Measurements from ENCODE around the gene SCRN2. TPM values are rescaled to one million over a fixed set of nuclear protein-coding genes. Genes with fewer than 3 reads are reported as not detected.

SCRN2 gene
- total and polyA plus RNA-seq, 7 experiments from 2014 or later, result 27.5 to 55.9 (median 38.3) TPM

- Histone ChIP-seq H3K4me1 (ENCODE audit: control insufficient read depth in 2 of 2, insufficient read depth in 2 of 2, low read length in 2 of 2) (peaks cover 19 to 41% of the 10 kb centered on the region in 2 donors), H3K27ac (ENCODE audit: low read depth, low read length) (no peak overlapping the region), H3K9me3 (ENCODE audit: control insufficient read depth in 2 of 3, low read length in 3 of 3) (no peaks in the 10 kb centered on the region), H3K4me3 (ENCODE audit: low read length) (no peak overlapping the region), H3K27me3 (ENCODE audit: control insufficient read depth in 2 of 2, insufficient read depth in 2 of 2, low read length in 2 of 2) (no peaks in the 10 kb centered on the region), H3K36me3 (ENCODE audit: control insufficient read depth in 2 of 3, insufficient read depth in 3 of 3, low read length in 3 of 3) (peaks cover 0 to 24% (median 0%) of the 10 kb centered on the region in 3 experiments)
- Mint-ChIP-seq H3K9me3 (peaks cover 0 to 2% (median 0%) of the 10 kb centered on the region in 11 donors), H3K27ac (no peak overlapping the region), H3K4me3 (peak overlapping the region in 1 of 10 donors; percentile 18), H3K27me3 (peaks cover 0 to 5% (median 0%) of the 10 kb centered on the region in 5 donors), H3K36me3 (peaks cover 0 to 12% (median 2%) of the 10 kb centered on the region in 5 donors), H3K4me1 (peaks cover 25 to 73% (median 60%) of the 10 kb centered on the region in 7 donors)
- CTCF ChIA-PET, result interaction anchor here (11.5 kb wide), 1 partner anchor 50 kb away, joined by 290 read pairs; the partner anchor contains the start of gene SP2
- POLR2A ChIA-PET, result interaction anchor here (5.0 kb wide), 1 partner anchor 57 kb away, joined by 41 read pairs; the partner anchor contains the start of gene SP2
- DNase-seq, result no peak
- intact Hi-C loops (cut with micrococcal nuclease), result no loop called here
- no peak for ATAC-seq
These were observed 2.4 kb downstream of the SCRN2 start for GRCh38 chr17:47838636-47839035.

GRCh38 chr17:47837401-47838039 lies 3.6 kb downstream of the SCRN2 start:
- intact Hi-C loops (cut with micrococcal nuclease), result no loop called here
- H3K36me3 Mint-ChIP-seq, result peaks cover 0 to 12% (median 2%) of the 10 kb centered on the region in 5 donors
- no peak overlapping the region for H3K27ac ChIP-seq (ENCODE audit: low read depth, low read length)
- peak overlapping the region in 3 of 9 donors; percentile 10 to 83 (median 26) for H3K27ac Mint-ChIP-seq
- H3K36me3 ChIP-seq (ENCODE audit: control insufficient read depth in 2 of 3, insufficient read depth in 3 of 3, low read length in 3 of 3), result peaks cover 0 to 24% (median 0%) of the 10 kb centered on the region in 3 experiments
- peaks cover 19 to 38% of the 10 kb centered on the region in 2 donors for H3K4me1 ChIP-seq (ENCODE audit: control insufficient read depth in 2 of 2, insufficient read depth in 2 of 2, low read length in 2 of 2)
- no peak overlapping the region for H3K4me3 ChIP-seq (ENCODE audit: low read length)
- H3K27me3 ChIP-seq (ENCODE audit: control insufficient read depth in 2 of 2, insufficient read depth in 2 of 2, low read length in 2 of 2), result no peaks in the 10 kb centered on the region
- H3K9me3 ChIP-seq (ENCODE audit: control insufficient read depth in 2 of 3, low read length in 3 of 3), result no peaks in the 10 kb centered on the region
- peaks cover 24 to 75% (median 63%) of the 10 kb centered on the region in 7 donors for H3K4me1 Mint-ChIP-seq
- ChIA-PET POLR2A (interaction anchor here (1.2 kb wide), 1 partner anchor 57 kb away, joined by 6 read pairs; no protein-coding TSS in a partner anchor), CTCF (interaction anchor here (0.7 to 1.3 kb wide), 5 partner anchors 9 to 106 kb away, joined by 3 to 4 read pairs (median 3); no protein-coding TSS in a partner anchor)
- H3K9me3 Mint-ChIP-seq, result peaks cover 0 to 2% (median 0%) of the 10 kb centered on the region in 11 donors
- H3K27me3 Mint-ChIP-seq, result no peaks in the 10 kb centered on the region
- peak overlapping the region in 3 of 10 donors; percentile 29 to 70 (median 33) for H3K4me3 Mint-ChIP-seq
- ATAC-seq, result no peak
- no peak for DNase-seq

GRCh38 chr17:47836601-47837000 lies 4.5 kb downstream of the SCRN2 start:
- peaks cover 31 to 75% (median 61%) of the 10 kb centered on the region in 7 donors for H3K4me1 Mint-ChIP-seq
- H3K27me3 Mint-ChIP-seq, result no peaks in the 10 kb centered on the region
- peak overlapping the region in 1 of 9 donors; percentile 10 for H3K27ac Mint-ChIP-seq
- Histone ChIP-seq H3K4me1 (ENCODE audit: control insufficient read depth in 2 of 2, insufficient read depth in 2 of 2, low read length in 2 of 2) (peaks cover 18 to 36% of the 10 kb centered on the region in 2 donors), H3K4me3 (ENCODE audit: low read length) (no peak overlapping the region), H3K9me3 (ENCODE audit: control insufficient read depth in 2 of 3, low read length in 3 of 3) (no peaks in the 10 kb centered on the region), H3K27ac (ENCODE audit: low read depth, low read length) (no peak overlapping the region), H3K27me3 (ENCODE audit: control insufficient read depth in 2 of 2, insufficient read depth in 2 of 2, low read length in 2 of 2) (no peaks in the 10 kb centered on the region), H3K36me3 (ENCODE audit: control insufficient read depth in 2 of 3, insufficient read depth in 3 of 3, low read length in 3 of 3) (peaks cover 0 to 24% (median 0%) of the 10 kb centered on the region in 3 experiments)
- intact Hi-C loops (cut with micrococcal nuclease), result no loop called here
- H3K36me3 Mint-ChIP-seq, result peaks cover 0 to 12% (median 2%) of the 10 kb centered on the region in 5 donors
- peaks cover 0 to 2% (median 0%) of the 10 kb centered on the region in 11 donors for H3K9me3 Mint-ChIP-seq
- ATAC-seq, result no peak
- no peak for DNase-seq
- ChIA-PET CTCF (interaction anchor here (0.7 to 1.3 kb wide), 3 partner anchors 10 to 54 kb away, joined by 3 to 4 read pairs (median 4); no protein-coding TSS in a partner anchor), POLR2A (interaction anchor here (0.6 to 3.1 kb wide), 2 partner anchors 59 to 92 kb away, joined by 4 to 20 read pairs; partner anchors contain the start of gene SP2)
- H3K4me3 Mint-ChIP-seq, result no peak overlapping the region

DNA sequence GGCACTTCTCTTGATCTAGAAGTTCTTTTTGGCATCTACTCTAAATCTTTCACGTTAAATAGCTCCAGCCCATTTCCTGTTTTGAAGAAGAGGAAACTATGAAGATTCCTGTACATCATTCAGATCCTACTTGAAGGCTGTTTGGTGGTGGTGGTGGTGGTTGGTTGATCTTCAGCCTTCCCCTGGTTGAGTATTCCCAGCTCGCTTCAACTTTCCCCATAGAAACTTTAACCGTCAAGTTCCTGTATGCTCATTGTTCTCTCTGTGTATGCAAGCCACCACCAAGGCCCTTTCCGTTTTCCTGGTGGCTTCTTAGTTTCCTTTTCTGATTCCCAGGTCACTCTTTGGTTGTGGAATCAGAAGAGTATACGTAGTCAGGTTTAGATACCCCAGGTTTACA lies 6.3 kb downstream of the SCRN2 start:
- DNase-seq, result no peak
- POLR2A ChIA-PET, result interaction anchor here (2.6 to 3.1 kb wide), 2 partner anchors 12 to 60 kb away, joined by 9 to 20 read pairs; partner anchors contain the start of genes OSBPL7 and SP2
- Histone ChIP-seq H3K9me3 (ENCODE audit: control insufficient read depth in 2 of 3, low read length in 3 of 3) (no peaks in the 10 kb centered on the region), H3K27me3 (ENCODE audit: control insufficient read depth in 2 of 2, insufficient read depth in 2 of 2, low read length in 2 of 2) (no peaks in the 10 kb centered on the region), H3K4me1 (ENCODE audit: control insufficient read depth in 2 of 2, insufficient read depth in 2 of 2, low read length in 2 of 2) (peaks cover 15 to 38% of the 10 kb centered on the region in 2 donors), H3K36me3 (ENCODE audit: control insufficient read depth in 2 of 3, insufficient read depth in 3 of 3, low read length in 3 of 3) (peaks cover 0 to 24% (median 0%) of the 10 kb centered on the region in 3 experiments), H3K4me3 (ENCODE audit: low read length) (no peak overlapping the region), H3K27ac (ENCODE audit: low read depth, low read length) (peak overlapping the region; percentile 37)
- intact Hi-C loops (cut with micrococcal nuclease), result no loop called here
- CTCF ChIA-PET, result interaction anchor here (0.6 to 1.9 kb wide), 6 partner anchors 16 to 115 kb away, joined by 3 to 8 read pairs (median 4); no protein-coding TSS in a partner anchor
- peaks cover 0 to 2% (median 0%) of the 10 kb centered on the region in 11 donors for H3K9me3 Mint-ChIP-seq
- H3K27me3 Mint-ChIP-seq, result no peaks in the 10 kb centered on the region
- H3K36me3 Mint-ChIP-seq, result peaks cover 0 to 12% (median 2%) of the 10 kb centered on the region in 5 donors
- ATAC-seq, result no peak
- H3K4me1 Mint-ChIP-seq, result peaks cover 33 to 78% (median 62%) of the 10 kb centered on the region in 7 donors
- peak overlapping the region; percentile 23 to 83 (median 68) for H3K4me3 Mint-ChIP-seq
- H3K27ac Mint-ChIP-seq, result peak overlapping the region; percentile 35 to 93 (median 85)

DNA sequence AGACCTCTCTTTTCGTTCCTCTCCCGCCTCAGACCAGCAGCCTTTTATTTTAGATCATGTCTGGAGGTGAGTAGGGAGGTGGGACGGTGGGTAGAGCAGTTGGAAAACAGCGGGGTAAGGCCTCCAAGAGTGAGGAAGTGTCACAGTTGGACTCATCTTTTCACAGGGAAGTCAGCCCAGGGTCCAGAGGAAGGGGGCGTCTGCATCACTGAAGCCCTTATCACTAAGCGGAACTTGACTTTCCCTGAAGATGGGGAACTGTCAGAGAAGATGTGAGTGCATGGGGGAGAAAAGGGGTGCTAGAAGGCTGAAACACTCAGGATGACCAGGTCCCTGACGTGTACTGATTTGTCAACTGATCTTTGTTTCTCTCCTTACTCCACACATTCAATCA lies 9.1 kb downstream of the SCRN2 start:
- H3K4me1 ChIP-seq (ENCODE audit: control insufficient read depth in 2 of 2, insufficient read depth in 2 of 2, low read length in 2 of 2), result peaks cover 31 to 38% of the 10 kb centered on the region in 2 donors
- peaks cover 34 to 78% (median 70%) of the 10 kb centered on the region in 7 donors for H3K4me1 Mint-ChIP-seq

More for the DNA sequence above, 9.1 kb downstream of the SCRN2 start:
- peaks cover 0 to 2% (median 0%) of the 10 kb centered on the region in 11 donors for H3K9me3 Mint-ChIP-seq
- H3K27me3 Mint-ChIP-seq, result no peaks in the 10 kb centered on the region
- Histone ChIP-seq H3K9me3 (ENCODE audit: control insufficient read depth in 2 of 3, low read length in 3 of 3) (no peaks in the 10 kb centered on the region), H3K27me3 (ENCODE audit: control insufficient read depth in 2 of 2, insufficient read depth in 2 of 2, low read length in 2 of 2) (no peaks in the 10 kb centered on the region), H3K36me3 (ENCODE audit: control insufficient read depth in 2 of 3, insufficient read depth in 3 of 3, low read length in 3 of 3) (peaks cover 4 to 23% (median 7%) of the 10 kb centered on the region in 3 experiments), H3K4me3 (ENCODE audit: low read length) (peak overlapping the region; percentile 99), H3K27ac (ENCODE audit: low read depth, low read length) (peak overlapping the region; percentile 77)
- ATAC-seq (no peak), DNase-seq (no peak)
- ChIA-PET POLR2A (interaction anchor here (0.6 to 2.8 kb wide), 13 partner anchors 9 to 717 kb away, joined by 3 to 27 read pairs (median 4); partner anchors contain the start of genes KPNB1, OSBPL7, SCRN2 and SP2), CTCF (interaction anchor here (0.5 to 2.5 kb wide), 3 partner anchors 9 to 176 kb away, joined by 4 to 16 read pairs (median 4); partner anchors contain the start of gene SCRN2)
- peak overlapping the region; percentile 76 to 96 (median 92) for H3K27ac Mint-ChIP-seq
- intact Hi-C loops (cut with micrococcal nuclease), result loop anchor here (1.0 to 2.0 kb wide), 6 partner anchors 9 to 269 kb away; partner anchors contain the start of genes OSBPL7 (in 2 of the 2), SCRN2 (in 2 of the 2), SP2 (in 2 of the 2) and CBX1 (in 1 of the 2)
- peak overlapping the region; percentile 89 to 98 (median 92) for H3K4me3 Mint-ChIP-seq
- peaks cover 0 to 19% (median 5%) of the 10 kb centered on the region in 5 donors for H3K36me3 Mint-ChIP-seq

All from naive thymus-derived CD4-positive, alpha-beta T cell (primary cell).